Endothelial cell of umbilical vein (primary cell): ENCODE results near the gene IGHMBP2. TPM values are rescaled to one million over a fixed set of nuclear protein-coding genes. Genes with fewer than 3 reads are reported as not detected.

ENCODE experiments used
- BruUV-seq: library from RNA; stranded (reverse); fragments of 400-500 nt; replicated peaks from 2 replicates; lab custom pipeline; 2021; lab: Mats Ljungman, UMichigan
- CTCF ChIA-PET: fragments of 300-600, 350-600 bp; sonication (Branson Sonifier 250); formaldehyde crosslinking; loops from one replicate; lab custom pipeline; 2021; ENCODE audit warnings: antibody characterized with exemption, inconsistent platforms; lab: Charles Lee
- POLR2A ChIA-PET: fragments of 300-600, 350-600 bp; sonication (Branson Sonifier 250); formaldehyde crosslinking; loops from one replicate; lab custom pipeline; 2021; ENCODE audit warnings: antibody characterized with exemption, inconsistent platforms; lab: Charles Lee
- DNase-seq: peaks from one replicate; pipeline ENCODE4 v3.0.0-alpha.2; 2011; ENCODE audit warnings: low read depth, low spot score
- FAIRE-seq: peaks from 2 replicates; lab custom pipeline; 2011; peaks lifted over from hg19 to GRCh38; lab: Jason Lieb, UNC
- H2AFZ ChIP-seq: 2 replicates; pipeline ENCODE4 v1.6.0; 2012; ENCODE audit warnings: low read depth, low read length, control low read depth, inconsistent platforms
- H3K27ac ChIP-seq: 2 replicates; pipeline ENCODE4 v1.5.1; 2011; ENCODE audit warnings: low read depth, mild to moderate bottlenecking, control low read depth, low read length, moderate library complexity; ENCODE audit not compliant: insufficient read depth
- H3K27me3 ChIP-seq, 2 experiments: 2 replicates each; pipeline versions ENCODE4 v1.6.0 to v1.6.1; 2011; ENCODE audit warnings: low read length in 2 of 2, mixed read lengths in 1 of 2; ENCODE audit not compliant: control insufficient read depth in 2 of 2, insufficient read depth in 2 of 2
- H3K36me3 ChIP-seq, 2 experiments: 2 replicates in 1 of 2; 3 replicates in 1 of 2; pipeline ENCODE4 v1.5.1; 2011; ENCODE audit warnings: low read length in 2 of 2, mild to moderate bottlenecking in 1 of 2, moderate library complexity in 1 of 2; ENCODE audit not compliant: control insufficient read depth in 2 of 2, insufficient read depth in 2 of 2; ENCODE audit errors: extremely low read depth in 1 of 2
- H3K4me1 ChIP-seq: 3 replicates; pipeline ENCODE4 v1.5.1; 2011; ENCODE audit warnings: mild to moderate bottlenecking, low read length; ENCODE audit not compliant: control insufficient read depth, insufficient read depth; ENCODE audit errors: extremely low read depth
- H3K4me2 ChIP-seq: 2 replicates; pipeline ENCODE4 v1.6.1; 2011; ENCODE audit warnings: low read length, control low read depth, mixed read lengths; ENCODE audit not compliant: insufficient read depth
- H3K4me3 ChIP-seq, 3 experiments: fragments of 200-600 bp in 1 of 3; sonication (generic), shearing (Covaris generic) in 1 of 3; replicated peaks in 1 of 3; 2 replicates each; pipeline ENCODE4 v1.5.1; 2011 to 2016; ENCODE audit warnings: control low read depth in 3 of 3, low read length in 3 of 3, mild to moderate bottlenecking in 2 of 3, inconsistent platforms in 1 of 3, low read depth in 1 of 3, moderate library complexity in 1 of 3; ENCODE audit not compliant: insufficient read depth in 1 of 3
- H3K79me2 ChIP-seq: 2 replicates; pipeline ENCODE4 v1.6.0; 2012; ENCODE audit warnings: low read length, inconsistent platforms; ENCODE audit not compliant: control insufficient read depth, insufficient read depth
- H3K9ac ChIP-seq: replicated peaks from 2 replicates; pipeline ENCODE3; 2011; ENCODE audit warnings: low read length, control low read depth; ENCODE audit not compliant: insufficient read depth; ENCODE audit errors: extremely low read depth
- H3K9me1 ChIP-seq: replicated peaks from 3 replicates; pipeline ENCODE4 v1.6.0; 2011; ENCODE audit warnings: mild to moderate bottlenecking, low read length; ENCODE audit not compliant: control insufficient read depth, insufficient read depth; ENCODE audit errors: extremely low read depth
- H3K9me3 ChIP-seq: replicated peaks from 2 replicates; pipeline ENCODE4 v1.5.1; 2012; ENCODE audit warnings: low read length, inconsistent platforms; ENCODE audit not compliant: control insufficient read depth, insufficient read depth
- H4K20me1 ChIP-seq: replicated peaks from 2 replicates; pipeline ENCODE3; 2011; ENCODE audit warnings: mild to moderate bottlenecking, low read length; ENCODE audit not compliant: control insufficient read depth, insufficient read depth; ENCODE audit errors: extremely low read depth
- CTCF ChIP-seq, 2 donors: IDR thresholded peaks; 1 replicate in 1 of 2; 2 replicates in 1 of 2; pipeline ENCODE4 v1.5.1; 2011; ENCODE audit warnings: low read length in 2 of 2, mild to moderate bottlenecking in 2 of 2, moderate library complexity in 2 of 2, control low read depth in 1 of 2, inconsistent platforms in 1 of 2, low read depth in 1 of 2; ENCODE audit not compliant: insufficient read depth in 1 of 2; ENCODE audit errors: extremely low read depth in 1 of 2
- EZH2 ChIP-seq: IDR thresholded peaks from 2 replicates; pipeline ENCODE4 v1.6.1; 2012; ENCODE audit warnings: borderline replicate concordance, low read depth, mild to moderate bottlenecking, moderate library complexity, low read length, inconsistent platforms; ENCODE audit not compliant: severe bottlenecking
- FOS ChIP-seq: IDR thresholded peaks from 2 replicates; pipeline ENCODE4 v1.6.1; 2011; ENCODE audit warnings: mild to moderate bottlenecking, low read length, moderate library complexity, borderline replicate concordance; ENCODE audit not compliant: insufficient read depth
- GATA2 ChIP-seq: IDR thresholded peaks from 2 replicates; pipeline ENCODE4 v1.7.0; 2011; ENCODE audit warnings: low read depth, mild to moderate bottlenecking, moderate library complexity, mixed read lengths, low read length; ENCODE audit not compliant: insufficient read length, insufficient read depth
- JUN ChIP-seq: IDR thresholded peaks from 2 replicates; pipeline ENCODE4 v1.6.1; 2011; ENCODE audit warnings: borderline replicate concordance, low read depth; ENCODE audit not compliant: insufficient read length, insufficient read depth
- MAX ChIP-seq: IDR thresholded peaks from 2 replicates; pipeline ENCODE4 v1.6.1; 2011; ENCODE audit not compliant: insufficient read depth, insufficient read length
- POLR2A ChIP-seq: IDR thresholded peaks from 2 replicates; pipeline ENCODE4 v1.6.1; 2012; ENCODE audit warnings: low read depth, mild to moderate bottlenecking, control low read depth, low read length
- POLR2AphosphoS5 ChIP-seq: IDR thresholded peaks from 2 replicates; pipeline ENCODE4 v1.6.1; 2012; ENCODE audit warnings: low read depth, mild to moderate bottlenecking, control low read depth, low read length, moderate library complexity; ENCODE audit not compliant: insufficient read depth
- dilution Hi-C: fragments of 300-500 bp; cut with MboI; formaldehyde crosslinking; loops from one replicate; pipeline ENCODE4 v1.15.0; 2019; ENCODE audit warnings: low sequenced_read_pairs; ENCODE audit not compliant: extremely low pct_ligation_motif_present
- intact Hi-C: fragments of 100-400 bp; cut with micrococcal nuclease; formaldehyde crosslinking; loops from one replicate; pipeline ENCODE4 v1.10.0; 2022
- polyA plus RNA-seq, 4 experiments: library from polyadenylated mRNA; depleted of rRNA in 3 of 4; stranded (reverse) in 3 of 4; unstranded in 1 of 4; fragments of >200 nt; gene quantifications; 2 replicates each; pipeline versions ENCODE4 v1.2.1 to v1.2.3, GENCODE V29; 2011 to 2012; ENCODE audit warnings: missing spikeins in 1 of 4
- total RNA-seq: library from RNA; stranded (reverse); gene quantifications from 2 replicates; pipeline ENCODE4 v1.2.3, GENCODE V29; 2021

IGHMBP2 gene
- total and polyA plus RNA-seq, 2 donors (not counting 3 experiments of a cell fraction or from before 2014, with no cell fraction given) = 10.9 to 25.1 TPM

GRCh38 chr11:68891351-68891948 lies 12.2 kb upstream of the IGHMBP2 start:
- H3K9me1 ChIP-seq = no peaks in the 10 kb centered on the region
- H3K9ac ChIP-seq = no peak overlapping the region
- H3K4me3 ChIP-seq = no peak overlapping the region
- no peaks in the 10 kb centered on the region for H3K79me2 ChIP-seq
- H4K20me1 ChIP-seq = no peaks in the 10 kb centered on the region
- peak overlapping the region; percentile 25 for H3K4me2 ChIP-seq
- no peaks in the 10 kb centered on the region for H3K27me3 ChIP-seq
- no peak overlapping the region for H2AFZ ChIP-seq
- intact Hi-C loops (loop anchor here (1.0 to 5.0 kb wide), 2 partner anchors 16 to 34 kb away; no protein-coding TSS in a partner anchor), dilution Hi-C loops (no loop called here)
- H3K36me3 ChIP-seq = peaks cover 8 to 23% of the 10 kb centered on the region in 2 experiments
- BruUV-seq = no TSS peak
- DNase-seq (no peak), FAIRE-seq (no peak)
- POLR2A ChIA-PET = no interaction called here
- H3K4me1 ChIP-seq = peaks cover 15% of the 10 kb centered on the region
- TF ChIP-seq MAX (no peak), GATA2 (no peak), POLR2A (no peak), JUN (no peak), POLR2AphosphoS5 (no peak), FOS (no peak), EZH2 (no peak), CTCF (IDR thresholded peaks at IDR 0.05; ENCODE audit: extremely low read depth in 1 of 2, insufficient read depth in 1 of 2, low read depth in 1 of 2, low read length in 2 of 2) (no peak)
- CTCF ChIA-PET = no interaction called here
- H3K9me3 ChIP-seq = no peaks in the 10 kb centered on the region
- H3K27ac ChIP-seq = peak overlapping the region; percentile 22
